Measurements from ENCODE around the gene ZC3H18.

ZC3H18 gene

GRCh38 chr16:88569985-88570690 lies at the start of gene ZC3H18:
ZC3H18 (plus strand) TSS chr16:88570403; CDS start chr16:88577124, 6,721 bp downstream.
- peak within 1 kb of the TSS; percentile 85 for H3K4me3 ChIP-seq (ENCODE audit: low read length)
- TF ChIP-seq CTCF (IDR thresholded peaks at IDR 0.05; ENCODE audit: insufficient read depth, low read depth, low read length, missing control alignments), result no peak
- DNase-seq (ENCODE audit: low read depth), result peak; percentile 96

DNA sequence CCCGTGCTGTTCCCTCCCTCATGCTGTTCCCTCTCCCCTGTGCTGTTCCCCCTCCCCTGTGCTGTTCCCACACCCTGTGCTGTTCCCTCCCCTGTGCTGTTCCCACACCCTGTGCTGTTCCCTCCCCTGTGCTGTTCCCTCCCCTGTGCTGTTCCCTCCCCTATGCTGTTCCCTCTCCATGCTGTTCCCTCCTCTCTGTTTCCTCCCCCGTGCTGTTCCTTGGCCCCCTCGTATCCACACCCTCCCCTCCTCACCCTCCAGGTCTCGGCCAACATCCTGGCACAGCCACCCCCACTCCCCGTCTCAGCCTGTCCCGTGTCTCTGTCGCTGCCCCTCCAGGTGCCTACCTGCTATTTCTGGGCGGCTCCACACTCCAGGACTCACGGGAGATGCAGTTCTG lies 48.5 kb upstream of the ZC3H18 start:
- DNase-seq (ENCODE audit: low read depth), result no peak
- no peak for TF ChIP-seq CTCF (IDR thresholded peaks at IDR 0.05; ENCODE audit: insufficient read depth, low read depth, low read length, missing control alignments)
- H3K4me3 ChIP-seq (ENCODE audit: low read length), result no peak overlapping the region

- DNase-seq (ENCODE audit: low read depth), result no peak
- no peak overlapping the region for H3K4me3 ChIP-seq (ENCODE audit: low read length)
- TF ChIP-seq CTCF (IDR thresholded peaks at IDR 0.05; ENCODE audit: insufficient read depth, low read depth, low read length, missing control alignments), result no peak
Observed at GRCh38 chr16:88522276-88522949, 47.8 kb upstream of the ZC3H18 start.

GRCh38 chr16:88523309-88524161 lies 46.7 kb upstream of the ZC3H18 start:
- no peak overlapping the region for H3K4me3 ChIP-seq (ENCODE audit: low read length)
- no peak for DNase-seq (ENCODE audit: low read depth)
- no peak for TF ChIP-seq CTCF (IDR thresholded peaks at IDR 0.05; ENCODE audit: insufficient read depth, low read depth, low read length, missing control alignments)

GRCh38 chr16:88524274-88524972 lies 45.8 kb upstream of the ZC3H18 start:
- no peak for DNase-seq (ENCODE audit: low read depth)
- H3K4me3 ChIP-seq (ENCODE audit: low read length), result no peak overlapping the region
- TF ChIP-seq CTCF (IDR thresholded peaks at IDR 0.05; ENCODE audit: insufficient read depth, low read depth, low read length, missing control alignments), result no peak

GRCh38 chr16:88524973-88525662 lies 45.1 kb upstream of the ZC3H18 start:
- no peak for DNase-seq (ENCODE audit: low read depth)
- no peak for TF ChIP-seq CTCF (IDR thresholded peaks at IDR 0.05; ENCODE audit: insufficient read depth, low read depth, low read length, missing control alignments)
- no peak overlapping the region for H3K4me3 ChIP-seq (ENCODE audit: low read length)
